K562 (cell line): Measurements from ENCODE around the gene CHN2. TPM values are rescaled to one million over a fixed set of nuclear protein-coding genes. Genes with fewer than 3 reads are reported as not detected.

Experiments
- ATAC-seq: fragments of 200-7000 bp; cut with Tn5 transposase; 3 replicates; pipeline ENCODE4 v1.9.1; 2020; ENCODE audit warnings: moderate library complexity
- BruUV-seq: library from RNA; stranded (reverse); fragments of 400-500 nt; replicated peaks from 2 replicates; lab custom pipeline; 2021; lab: Mats Ljungman, UMichigan
- CTCF ChIA-PET: fragments of 300-600 bp; formaldehyde crosslinking; extraction: SDS; loops from one replicate; lab custom pipeline; 2021; ENCODE audit warnings: low intra/inter-chr PET ratio; lab: Yijun Ruan, JAX
- POLR2A ChIA-PET: fragments of 300-600, 350-650 bp; sonication (Branson Sonifier 250); formaldehyde crosslinking; extraction: SDS; loops from one replicate; lab custom pipeline; 2021; ENCODE audit warnings: antibody characterized with exemption, inconsistent platforms; lab: Yijun Ruan, JAX
- DNase-seq, 4 experiments: peaks; one replicate each; pipeline versions ENCODE4 v3.0.0 to v3.0.0-alpha.2; 2011 to 2018; ENCODE audit warnings: low spot score in 3 of 4, mixed read lengths in 3 of 4; ENCODE audit errors: extremely low read depth in 1 of 4
- FAIRE-seq: peaks from 2 replicates; lab custom pipeline; 2011; peaks lifted over from hg19 to GRCh38; lab: Jason Lieb, UNC
- H2AFZ ChIP-seq: 2 replicates; pipeline ENCODE4 v1.6.0; 2011; ENCODE audit warnings: low read depth, low read length, control low read depth, inconsistent platforms
- H3K27ac ChIP-seq: fragments of 200-600 bp; 3 replicates; pipeline ENCODE4 v1.8.0; 2011; ENCODE audit warnings: low read depth, mild to moderate bottlenecking, control low read depth, inconsistent platforms, low read length, moderate library complexity, mixed read lengths; ENCODE audit errors: extremely low read depth
- H3K27me3 ChIP-seq, 2 experiments: fragments of 300-600 bp in 1 of 2; 2 replicates in 1 of 2; 3 replicates in 1 of 2; pipeline versions ENCODE4 v1.6.0 to v1.8.0; 2011; ENCODE audit warnings: inconsistent platforms in 2 of 2, low read length in 2 of 2, mild to moderate bottlenecking in 1 of 2, mixed read lengths in 1 of 2, moderate library complexity in 1 of 2; ENCODE audit not compliant: control insufficient read depth in 2 of 2, insufficient read depth in 2 of 2
- H3K36me3 ChIP-seq: fragments of 300-600 bp; 3 replicates; pipeline ENCODE4 v1.8.0; 2011; ENCODE audit warnings: mild to moderate bottlenecking, low read length, inconsistent platforms; ENCODE audit not compliant: control insufficient read depth, insufficient read depth
- H3K4me1 ChIP-seq, 2 experiments: fragments of 200-600 bp in 1 of 2; replicated peaks in 1 of 2; 2 replicates in 1 of 2; 3 replicates in 1 of 2; pipeline versions ENCODE4 v1.5.1 to v1.8.0; 2011; ENCODE audit warnings: inconsistent platforms in 2 of 2, low read length in 2 of 2, mild to moderate bottlenecking in 1 of 2, mixed read lengths in 1 of 2, moderate library complexity in 1 of 2; ENCODE audit not compliant: control insufficient read depth in 2 of 2, insufficient read depth in 2 of 2
- H3K4me2 ChIP-seq: 2 replicates; pipeline ENCODE4 v1.6.1; 2011; ENCODE audit warnings: low read length, control low read depth, inconsistent platforms, mixed read lengths; ENCODE audit not compliant: insufficient read depth
- H3K4me3 ChIP-seq: fragments of 200-600 bp; sonication (generic), shearing (Covaris generic); 2 replicates; pipeline ENCODE4 v1.5.1; 2016; ENCODE audit warnings: control low read depth, inconsistent platforms
- H3K79me2 ChIP-seq: fragments of 200-600 bp; 3 replicates; pipeline ENCODE4 v1.8.0; 2011; ENCODE audit warnings: low read length, inconsistent platforms; ENCODE audit not compliant: control insufficient read depth, insufficient read depth
- H3K9ac ChIP-seq, 2 experiments: 2 replicates each; pipeline versions ENCODE4 v1.6.0 to v1.6.1; 2011; ENCODE audit warnings: low read depth in 2 of 2, low read length in 2 of 2, control low read depth in 1 of 2, inconsistent platforms in 1 of 2, mild to moderate bottlenecking in 1 of 2, mixed read lengths in 1 of 2; ENCODE audit not compliant: insufficient read depth in 1 of 2
- H3K9me1 ChIP-seq: one replicate; pipeline ENCODE4 v1.6.0; 2011; ENCODE audit warnings: inconsistent platforms, mild to moderate bottlenecking, low read length, moderate library complexity; ENCODE audit not compliant: control insufficient read depth, insufficient read depth
- H3K9me3 ChIP-seq: replicated peaks from 2 replicates; pipeline ENCODE4 v1.5.1; 2011; ENCODE audit warnings: low read depth, low read length, inconsistent platforms; ENCODE audit not compliant: control insufficient read depth, insufficient read depth
- H4K20me1 ChIP-seq: replicated peaks from 2 replicates; pipeline ENCODE4 v1.6.1; 2011; ENCODE audit warnings: low read length, inconsistent platforms, mixed read lengths; ENCODE audit not compliant: control insufficient read depth, insufficient read depth
- FIP1L1 ChIP-seq: fragments of 200-400 bp; formaldehyde crosslinking; IDR thresholded peaks from 2 replicates; pipeline ENCODE4 v1.6.1; 2018; ENCODE audit warnings: mild to moderate bottlenecking, low read depth, low read length; ENCODE audit not compliant: poor library complexity, severe bottlenecking
- GATAD2A ChIP-seq: fragments of 450-650 bp; IDR thresholded peaks from 2 replicates; pipeline ENCODE4 v1.6.1; 2017
- PRMT5 ChIP-seq: sonication (generic); formaldehyde crosslinking; IDR thresholded peaks from 2 replicates; pipeline ENCODE4 v1.5.0; 2020; ENCODE audit warnings: missing genetic modification reagents
- REST ChIP-seq, 2 experiments: fragments of 450-650 bp; formaldehyde crosslinking in 1 of 2; IDR thresholded peaks; 2 replicates each; pipeline versions ENCODE4 v1.4.0 to v1.6.1; 2014 to 2020; ENCODE audit warnings: mild to moderate bottlenecking in 2 of 2, borderline replicate concordance in 1 of 2, low read depth in 1 of 2
- ZKSCAN3 ChIP-seq: fragments of 250-450 bp; sonication (Bioruptor Pico); IDR thresholded peaks from 2 replicates; pipeline ENCODE4 v1.4.0; 2020
- ZNF644 ChIP-seq: fragments of 200-800 bp; sonication (Bioruptor generic); IDR thresholded peaks from 2 replicates; pipeline ENCODE4 v1.6.1; 2016; ENCODE audit warnings: low read depth, missing genetic modification characterization, missing compliant biosample characterization
- ZNF699 ChIP-seq: fragments of 250-450 bp; sonication (Bioruptor Pico); IDR thresholded peaks from 2 replicates; pipeline ENCODE4 v1.8.0; 2021; ENCODE audit warnings: mild to moderate bottlenecking, moderate library complexity; ENCODE audit not compliant: insufficient replicate concordance
- ZNF778 ChIP-seq: fragments of 450-650 bp; formaldehyde crosslinking; IDR thresholded peaks from 2 replicates; pipeline ENCODE4 v1.4.0; 2020; ENCODE audit warnings: mild to moderate bottlenecking, moderate library complexity
- in situ Hi-C: fragments of 300-500 bp; cut with MboI; formaldehyde crosslinking; loops from 4 replicates; pipeline ENCODE4 v1.15.0; 2018; ENCODE audit warnings: inconsistent platforms, mixed read lengths
- intact Hi-C: fragments of 100-400 bp; cut with micrococcal nuclease; formaldehyde crosslinking; loops from 2 replicates; pipeline ENCODE4 v1.14.2; 2022
- polyA plus RNA-seq, 8 experiments: library from polyadenylated mRNA; depleted of rRNA in 4 of 8; stranded (reverse) in 5 of 8; unstranded in 3 of 8; fragments of >200 nt; fragmentation: Nextera tagmentation in 2 of 8; fragmentation: Illumina TruSeq in 1 of 8; extraction: Ambion mirVana in 2 of 8; extraction: Trizol in 1 of 8; gene quantifications; 2 replicates each; pipeline versions ENCODE4 v1.2.1 to v1.2.3, GENCODE V29; 2011 to 2014; ENCODE audit warnings: inconsistent platforms in 1 of 8, missing spikeins in 1 of 8
- total RNA-seq, 7 experiments: library from RNA; depleted of rRNA in 6 of 7; stranded (reverse); fragments of >200 nt in 6 of 7; fragmentation: Illumina TruSeq in 2 of 7; extraction: Trizol in 2 of 7; gene quantifications; 2 replicates each; pipeline versions ENCODE4 v1.2.1 to v1.2.3, GENCODE V29; 2011 to 2021; ENCODE audit warnings: low replicate concordance in 1 of 7

The CHN2 gene
- total and polyA plus RNA-seq, 9 of the 15 experiments (the other 6 are each of a cell fraction or from before 2014, with no cell fraction given), result 0.12 to 2.1 (median 0.31) TPM; not detected in 1

- Histone ChIP-seq H3K27me3 (no peaks in the 10 kb centered on the region), H3K9me3 (no peaks in the 10 kb centered on the region), H3K36me3 (no peaks in the 10 kb centered on the region), H3K4me1 (no peaks in the 10 kb centered on the region), H3K79me2 (no peaks in the 10 kb centered on the region), H3K4me2 (no peak overlapping the region), H4K20me1 (no peaks in the 10 kb centered on the region), H3K27ac (no peak overlapping the region), H3K4me3 (no peak overlapping the region), H2AFZ (no peak overlapping the region), H3K9me1 (no peaks in the 10 kb centered on the region), H3K9ac (no peak overlapping the region)
- in situ Hi-C loops (no loop called here), intact Hi-C loops (no loop called here)
- FAIRE-seq (no peak), ATAC-seq (no peak), DNase-seq (no peak)
- ChIA-PET CTCF (interaction anchor here (1.0 kb wide), 1 partner anchor 11 kb away, joined by 3 read pairs; no protein-coding TSS in a partner anchor), POLR2A (no interaction called here)
- no TSS peak for BruUV-seq
- TF ChIP-seq FIP1L1, result no peak
- TF ChIP-seq ZKSCAN3 (CRISPR knock-in tag), result no peak
- TF ChIP-seq REST (IDR thresholded peaks at IDR 0.05; ENCODE audit: borderline replicate concordance), result no peak
- no peak for TF ChIP-seq REST (CRISPR knock-in tag; IDR thresholded peaks at IDR 0.05; ENCODE audit: low read depth)
- TF ChIP-seq ZNF778 (CRISPR knock-in tag), result no peak
- no peak for TF ChIP-seq ZNF699 (CRISPR knock-in tag)
- TF ChIP-seq PRMT5, result no peak
- TF ChIP-seq ZNF644, result no peak
- TF ChIP-seq GATAD2A, result no peak
Observed at GRCh38 chr7:29236649-29237048, 42.1 kb downstream of the CHN2 start.
